ENCODE measurements around the gene E2F4.

E2F4 gene

GRCh38 chr16:67208154-67208896 lies 16.4 kb downstream of the E2F4 start:
- DNase-seq (ENCODE audit: low read depth): no peak

- DNase-seq (ENCODE audit: low read depth): no peak
Measured at GRCh38 chr16:67209565-67209964, 17.6 kb downstream of the E2F4 start.

GRCh38 chr16:67210069-67210937 lies 18.3 kb downstream of the E2F4 start:
- no peak for DNase-seq (ENCODE audit: low read depth)

GRCh38 chr16:67211674-67212073 lies 19.7 kb downstream of the E2F4 start:
- DNase-seq (ENCODE audit: low read depth): no peak

GRCh38 chr16:67212766-67213165 lies 20.8 kb downstream of the E2F4 start:
- DNase-seq (ENCODE audit: low read depth): no peak

GRCh38 chr16:67213197-67214019 lies 21.5 kb downstream of the E2F4 start:
- no peak for DNase-seq (ENCODE audit: low read depth)

- DNase-seq (ENCODE audit: low read depth): no peak
Measured at GRCh38 chr16:67215706-67216105, 23.8 kb downstream of the E2F4 start.

GRCh38 chr16:67216612-67217490 lies 24.9 kb downstream of the E2F4 start:
- no peak for DNase-seq (ENCODE audit: low read depth)

GRCh38 chr16:67223992-67224391 lies 32.0 kb downstream of the E2F4 start:
- no peak for DNase-seq (ENCODE audit: low read depth)

- no peak for DNase-seq (ENCODE audit: low read depth)
Measured at GRCh38 chr16:67226295-67226803, 34.4 kb downstream of the E2F4 start.

- DNase-seq (ENCODE audit: low read depth): peak; percentile 98
Measured at GRCh38 chr16:67226804-67227566, 35.0 kb downstream of the E2F4 start, which contains the start of gene TMEM208. TSS of gene TMEM208 (plus strand) at chr16:67227130. CDS start at chr16:67227219, 89 bp downstream.

- DNase-seq (ENCODE audit: low read depth): no peak
Measured at GRCh38 chr16:67227567-67227921, 35.6 kb downstream of the E2F4 start.

GRCh38 chr16:67228034-67228785 lies 36.3 kb downstream of the E2F4 start:
- DNase-seq (ENCODE audit: low read depth): no peak

- DNase-seq (ENCODE audit: low read depth): no peak
Measured at GRCh38 chr16:67228905-67229304, 37.0 kb downstream of the E2F4 start.

- no peak for DNase-seq (ENCODE audit: low read depth)
Measured at GRCh38 chr16:67229906-67230808, 38.2 kb downstream of the E2F4 start.

GRCh38 chr16:67230809-67231660 lies 39.1 kb downstream of the E2F4 start:
- no peak for DNase-seq (ENCODE audit: low read depth)

GRCh38 chr16:67233596-67233995 lies 41.6 kb downstream of the E2F4 start:
- no peak for DNase-seq (ENCODE audit: low read depth)

- no peak for DNase-seq (ENCODE audit: low read depth)
Measured at GRCh38 chr16:67234180-67234597, 42.2 kb downstream of the E2F4 start.

Measured in stimulated activated CD8-positive, alpha-beta memory T cell treated with anti-CD3 and anti-CD28 coated beads, Interleukin-15, amount 100 ng/mL, for 24 hours (primary cell).